Measurements from ENCODE around the gene PEX19. TPM values are rescaled to one million over a fixed set of nuclear protein-coding genes. Genes with fewer than 3 reads are reported as not detected.
"Not testable (repeated sequence)": the region's sequence is repeated elsewhere in the genome, so short reads cannot be mapped to it uniquely, and the experiment has no call there.

PEX19 gene
- 50.1 TPM for total RNA-seq

DNA sequence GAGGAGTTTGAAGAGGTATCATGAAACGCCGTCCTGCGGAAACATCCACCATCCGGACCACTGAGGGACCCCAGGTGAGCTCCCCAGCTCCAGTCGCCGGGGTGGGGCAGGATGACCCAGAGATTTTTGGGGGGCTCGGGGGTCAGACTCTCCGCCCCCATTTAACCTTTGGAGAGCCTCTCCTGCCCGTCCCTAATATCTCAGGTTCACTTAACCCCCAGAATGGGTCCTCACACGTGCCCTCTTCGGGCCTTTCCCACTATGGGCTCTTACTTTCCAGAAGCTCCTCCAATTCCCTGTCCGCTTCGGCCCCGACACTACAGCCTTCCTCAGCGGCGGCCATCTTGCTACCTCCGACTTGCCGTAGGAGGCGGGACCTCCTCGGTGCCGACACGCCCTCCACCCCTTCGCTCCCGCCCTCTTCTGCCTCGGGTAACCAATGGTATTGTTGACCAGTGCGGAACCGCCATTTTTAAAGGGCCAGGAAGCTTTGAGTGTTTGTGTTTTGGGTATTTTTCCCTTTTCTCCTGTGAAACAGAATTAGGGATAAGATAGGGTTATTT is at the start of gene PEX19:
PEX19 (minus strand) TSS at position 352 of the 563 bp plus-strand sequence; CDS start at position 343, 9 bp downstream.
- DNase-seq, result peak; percentile 85

- DNase-seq, result no peak
Observed at GRCh38 chr1:160332516-160332915, 47.6 kb upstream of the PEX19 start.

DNA sequence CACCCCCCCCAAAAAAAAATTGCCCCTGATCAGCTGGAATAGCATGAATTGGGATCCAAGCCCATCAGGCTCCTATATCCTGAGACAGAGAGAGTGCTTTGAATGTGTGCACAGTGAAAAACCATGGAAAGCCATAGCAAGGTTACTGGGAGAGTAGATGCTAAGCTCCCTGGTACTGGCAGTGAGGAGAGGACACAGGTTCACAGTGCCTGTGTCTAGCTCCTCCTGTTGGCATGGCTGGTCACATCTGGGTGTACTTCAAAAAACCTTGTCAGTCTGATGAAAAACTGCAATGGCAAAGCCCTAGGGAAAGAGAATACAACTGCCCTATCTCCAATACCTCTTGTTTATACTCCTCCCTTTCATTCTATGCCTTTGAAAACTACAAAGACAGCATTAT is 45.2 kb upstream of the PEX19 start:
- DNase-seq, result no peak

DNA sequence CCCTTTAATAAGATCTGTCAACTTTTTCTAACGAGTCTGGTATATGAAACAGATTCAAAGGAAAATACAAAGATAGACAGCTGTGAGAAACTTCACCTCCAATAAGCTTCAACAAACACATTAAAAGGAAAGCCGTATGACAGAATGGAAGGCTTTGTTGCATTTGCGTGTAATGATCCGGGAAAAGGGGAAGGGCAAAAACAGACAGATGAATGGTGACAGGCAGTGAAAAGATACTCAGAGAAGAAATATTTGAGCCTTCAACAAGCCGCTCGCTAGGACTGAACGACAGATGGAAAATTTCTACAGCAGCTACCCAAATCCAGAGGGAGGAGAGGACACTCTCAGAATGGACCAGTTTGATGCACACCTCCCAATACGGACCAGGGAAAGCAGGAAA is 43.3 kb upstream of the PEX19 start:
- DNase-seq, result no peak

- no peak for DNase-seq
Observed at GRCh38 chr1:160326418-160326817, 41.5 kb upstream of the PEX19 start.

DNA sequence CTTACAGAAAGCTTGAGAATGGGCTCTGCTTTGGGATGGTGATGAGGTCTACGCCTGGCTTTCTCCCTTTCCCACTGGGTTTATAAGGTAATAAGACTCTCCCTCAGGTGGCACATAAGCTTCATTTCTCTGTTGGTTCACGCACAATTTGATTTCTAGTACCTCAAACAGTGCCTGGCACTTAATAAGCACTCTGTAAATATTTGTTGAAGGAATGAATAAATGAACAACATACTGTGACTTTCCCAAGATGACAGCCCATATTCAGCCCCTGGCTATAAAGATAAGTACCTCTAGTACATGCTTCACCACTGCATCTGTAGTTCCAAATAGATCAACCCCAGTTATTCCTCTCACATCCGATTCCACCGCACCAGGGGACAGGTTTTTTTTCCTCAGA is 40.3 kb upstream of the PEX19 start:
- DNase-seq, result no peak

GRCh38 chr1:160322831-160323230 is 37.9 kb upstream of the PEX19 start:
- DNase-seq, result no peak

- no peak for DNase-seq
Observed at GRCh38 chr1:160315359-160315758, 30.4 kb upstream of the PEX19 start.

- no peak for DNase-seq
Observed at GRCh38 chr1:160309571-160309970, 24.6 kb upstream of the PEX19 start.

DNA sequence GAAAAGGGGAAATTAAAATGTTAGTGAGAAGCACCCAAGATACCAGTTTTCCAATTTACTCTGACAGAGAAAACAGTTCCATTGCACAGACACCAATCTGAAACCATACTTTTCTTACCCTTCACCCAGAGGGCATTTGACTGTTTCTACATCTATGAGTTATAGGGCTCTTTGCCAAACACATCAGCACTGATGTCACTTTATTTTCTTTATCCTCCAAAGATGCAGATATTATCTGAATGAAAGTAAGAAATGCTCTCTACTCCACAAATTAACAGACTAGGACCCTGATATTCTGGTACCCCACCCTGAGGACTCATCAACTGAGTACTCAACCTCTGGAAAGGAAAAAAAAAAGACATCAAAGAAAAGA is 24.2 kb upstream of the PEX19 start:
- DNase-seq, result no peak

DNA sequence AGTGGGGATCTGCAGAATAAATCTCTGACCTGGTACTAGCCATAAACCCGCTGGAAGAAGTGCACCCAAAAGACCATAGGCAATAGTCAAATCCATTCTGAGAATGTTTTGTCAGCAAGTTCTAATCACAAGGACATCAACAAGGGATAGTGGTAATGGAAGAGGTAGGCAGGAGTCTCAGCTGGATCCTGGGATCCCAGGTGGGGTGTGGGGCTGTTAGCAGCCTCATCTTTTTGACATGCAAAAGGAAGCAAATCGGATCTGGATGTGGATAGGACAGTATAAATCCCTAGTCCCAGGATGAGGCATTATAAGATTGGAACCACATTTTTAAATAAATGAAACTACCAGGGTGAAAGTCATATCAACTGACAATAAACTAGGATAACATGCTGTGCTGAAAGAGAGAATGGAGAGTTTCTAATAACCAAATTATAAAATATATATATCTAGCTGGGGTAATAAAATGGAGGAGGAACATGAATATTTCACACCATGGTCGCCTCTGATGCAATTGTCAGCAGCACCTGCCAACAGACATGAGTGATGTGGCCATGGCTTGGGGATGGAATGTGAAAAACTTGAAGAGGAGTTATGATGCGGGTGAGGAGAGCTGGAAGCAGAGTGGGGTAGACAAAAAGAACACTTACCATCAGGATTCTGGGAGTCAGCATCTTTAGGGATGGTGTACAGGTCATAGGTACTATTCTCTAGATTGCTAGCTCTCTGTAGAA is 23.7 kb upstream of the PEX19 start:
- no peak for DNase-seq

- DNase-seq, result no peak
Observed at GRCh38 chr1:160307118-160307791, 22.3 kb upstream of the PEX19 start.

DNA sequence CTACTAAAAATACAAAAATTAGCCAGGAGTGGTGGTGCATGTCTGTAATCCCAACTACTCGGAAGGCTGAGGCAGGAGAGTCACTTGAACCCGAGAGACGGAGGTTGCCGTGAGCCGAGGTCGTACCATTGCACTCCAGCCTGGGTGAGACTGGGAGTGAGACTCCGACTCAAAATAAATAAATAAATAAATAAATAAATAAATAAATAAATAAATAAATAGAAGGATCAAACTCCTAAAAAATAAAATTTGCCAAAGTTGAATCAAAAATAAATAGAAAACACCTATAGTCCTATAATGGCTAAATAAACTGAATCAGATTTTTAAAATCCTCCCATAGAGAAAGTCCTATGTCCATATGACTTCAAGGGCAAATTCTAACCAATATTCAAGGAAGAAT is 15.2 kb upstream of the PEX19 start:
- no peak for DNase-seq

DNA sequence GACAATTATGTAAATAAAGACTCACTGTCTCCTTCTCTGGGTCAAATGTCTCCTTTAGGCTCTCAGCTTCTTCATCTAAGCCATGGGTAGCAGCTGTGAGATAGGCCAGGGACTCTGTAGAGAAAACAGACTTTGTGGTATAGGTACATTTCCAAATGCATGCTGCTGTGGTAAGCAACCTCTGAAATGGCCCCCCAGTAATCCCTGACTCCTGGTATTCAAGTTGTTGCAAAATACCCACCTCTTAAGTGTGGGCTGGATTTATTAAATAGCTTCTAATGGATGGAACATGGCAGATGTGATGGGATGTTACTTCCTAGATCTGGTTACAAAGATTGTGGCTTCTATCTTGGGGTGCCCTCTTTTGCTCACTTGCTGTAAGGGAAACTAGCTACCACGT is 11.1 kb upstream of the PEX19 start:
- DNase-seq, result no peak

DNA sequence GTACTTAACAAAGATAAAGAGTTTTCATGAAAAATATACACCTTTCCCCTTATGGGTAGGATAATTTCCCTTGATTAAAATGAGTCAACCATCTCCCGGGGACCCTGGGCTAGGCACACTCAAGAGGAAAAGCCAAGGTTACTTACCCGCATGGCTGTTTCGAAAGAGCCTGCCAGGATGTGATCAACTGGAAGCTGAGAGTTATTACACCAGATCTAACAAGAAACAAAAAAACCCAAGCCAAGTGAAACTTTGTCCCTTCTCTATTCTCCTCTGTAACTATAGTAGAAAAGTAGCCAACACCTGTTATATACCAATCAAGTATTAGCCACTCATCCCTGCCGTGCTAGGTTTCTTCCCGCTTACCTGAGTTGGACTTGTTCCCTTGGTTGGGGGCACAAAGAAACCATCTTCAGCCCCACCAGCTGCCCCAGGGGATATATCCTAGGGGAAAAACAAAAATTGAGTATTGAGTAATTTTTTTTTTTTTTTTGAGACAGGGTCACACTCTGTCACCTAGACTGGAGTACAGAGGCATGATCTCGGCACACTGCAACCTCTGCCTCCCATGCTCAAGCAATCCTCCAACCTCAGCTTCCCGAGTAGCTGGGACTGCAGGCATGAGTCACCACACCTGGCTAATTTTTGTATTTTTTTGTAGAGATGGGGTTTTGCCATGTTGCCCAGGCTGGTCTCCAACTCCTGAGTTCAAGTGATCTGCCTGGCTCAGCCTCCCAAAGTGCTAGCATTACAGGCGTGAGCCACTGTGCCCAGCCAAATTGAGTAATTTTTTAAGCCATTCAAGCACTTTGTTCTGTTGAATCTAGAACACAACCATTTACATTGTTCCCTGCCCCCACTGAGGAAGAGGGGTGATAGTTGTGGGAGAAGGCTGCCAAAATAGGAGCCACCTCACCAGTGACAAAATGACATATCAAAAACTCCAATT is 8.4 kb upstream of the PEX19 start:
- no peak for DNase-seq

DNA sequence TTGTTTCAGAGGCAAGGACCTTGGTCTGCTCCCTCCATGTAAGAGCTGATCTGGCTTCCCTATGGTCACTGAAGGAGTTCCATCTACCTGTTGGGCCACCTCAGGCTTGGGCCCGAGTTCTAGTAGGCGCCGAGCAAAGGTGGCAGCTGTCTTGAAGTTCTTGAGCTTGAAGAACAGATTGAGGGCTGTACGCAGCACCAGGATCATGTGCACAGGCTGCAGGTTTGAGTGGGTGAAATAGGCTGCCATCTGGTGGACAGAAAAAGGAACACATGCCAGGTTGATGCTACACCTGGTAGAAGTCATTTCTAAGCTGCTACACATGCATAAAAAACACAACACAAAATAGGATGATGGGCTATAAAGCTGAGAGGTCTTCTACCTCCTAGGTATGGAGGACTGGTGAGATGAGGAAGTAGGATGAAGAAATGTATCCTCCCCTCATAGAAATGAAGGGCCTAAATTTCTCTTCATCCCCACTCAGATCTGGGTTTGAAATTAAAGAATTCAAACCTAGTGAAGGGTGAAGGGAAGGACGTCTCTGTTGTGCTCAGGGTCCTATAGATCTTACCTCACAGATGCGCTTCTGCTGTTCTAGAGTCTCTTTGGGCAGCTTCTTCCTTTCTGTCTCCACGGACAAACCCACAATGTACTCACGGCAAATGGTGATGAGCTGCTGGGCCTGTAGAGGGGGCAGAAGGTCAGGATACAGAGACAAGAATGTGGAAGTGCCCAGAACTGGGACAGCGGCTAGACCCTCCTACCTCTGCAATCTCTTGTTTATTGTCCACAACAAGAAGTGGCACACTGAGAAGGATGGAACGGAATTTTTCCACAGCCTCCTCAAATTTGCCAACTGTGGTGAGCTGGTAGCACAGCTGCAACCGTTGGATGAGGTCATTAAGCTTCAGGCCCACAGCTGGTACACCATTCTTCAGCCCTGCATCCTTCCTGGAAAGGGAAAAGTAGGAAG is 6.6 kb upstream of the PEX19 start:
- DNase-seq, result peak; percentile 52

DNA sequence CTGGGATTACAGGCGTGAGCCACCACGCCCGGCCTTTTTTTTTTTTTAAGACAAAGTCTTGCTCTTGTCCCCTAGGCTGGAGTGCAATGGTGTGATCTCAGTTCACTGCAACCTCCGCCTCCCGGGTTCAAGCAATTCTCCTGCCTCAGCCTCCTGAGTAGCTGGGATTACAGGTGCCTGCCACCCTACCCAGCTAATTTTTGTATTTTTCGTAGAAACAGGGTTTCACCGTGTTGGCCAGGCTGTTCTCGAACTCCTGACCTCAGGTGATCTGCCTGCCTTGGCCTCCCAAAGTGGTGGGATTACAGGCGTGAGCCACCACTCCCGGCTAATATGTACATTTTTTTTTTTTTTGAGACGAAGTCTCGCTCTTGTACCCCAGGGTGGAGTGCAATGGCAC is 2.8 kb upstream of the PEX19 start:
- not testable (repeated sequence) for DNase-seq

GRCh38 chr1:160285506-160285905 is 573 bp upstream of the PEX19 start:
- DNase-seq, result no peak

DNA sequence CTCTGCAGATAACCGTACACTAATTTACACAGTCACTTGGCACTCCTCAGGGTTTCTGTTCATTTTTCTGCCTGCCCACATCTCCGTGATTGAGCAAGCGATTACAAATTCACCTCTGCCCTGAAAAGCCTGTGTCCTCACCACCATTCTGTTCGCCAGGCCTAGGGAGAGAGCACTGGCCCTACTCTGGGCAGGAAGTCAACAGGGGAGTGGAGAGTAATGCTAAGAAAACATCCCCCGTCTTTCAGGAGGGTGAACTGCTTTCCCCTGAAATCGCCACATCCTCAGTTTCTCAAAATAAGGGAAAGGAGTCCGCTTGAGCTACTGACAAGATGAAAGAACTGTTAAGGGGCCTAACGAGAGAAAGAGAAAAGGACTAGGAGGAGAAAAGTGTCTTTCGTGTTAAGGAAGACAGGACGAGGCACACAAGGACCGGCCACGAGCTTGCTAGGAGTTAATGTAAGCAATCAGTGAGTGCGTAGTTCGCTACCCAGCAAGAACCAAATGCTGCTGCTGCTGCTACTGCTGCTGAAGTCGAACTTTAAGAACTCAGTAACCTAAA is 632 bp downstream of the PEX19 start:
- peak; percentile 24 for DNase-seq

DNA sequence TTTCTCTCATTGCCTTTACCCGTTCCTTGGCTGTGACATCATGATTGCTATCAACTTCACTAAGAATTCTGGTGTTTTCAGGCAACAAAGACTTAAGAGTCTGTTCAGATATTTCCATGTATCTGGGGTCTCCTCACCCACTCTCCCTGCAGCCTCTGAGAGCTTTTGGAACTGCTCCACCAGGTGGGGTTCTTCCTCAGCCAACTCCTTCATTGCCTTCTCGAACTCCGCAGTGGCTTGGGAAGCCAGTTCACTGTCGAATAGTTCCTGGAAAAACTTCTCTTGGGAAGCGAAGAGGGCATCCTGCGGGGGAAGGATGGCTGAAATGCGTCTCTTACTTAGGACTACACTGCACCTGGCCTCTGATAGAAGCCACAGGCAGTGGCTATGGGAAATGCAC is 2.1 kb downstream of the PEX19 start:
- no peak for DNase-seq

- no peak for DNase-seq
Observed at GRCh38 chr1:160277987-160278386, 6.9 kb downstream of the PEX19 start.

Measured in skin of body (tissue), 2 donors.